ENCODE measurements around the gene GNAQ.
"Not testable (repeated sequence)": the region's sequence is repeated elsewhere in the genome, so short reads cannot be mapped to it uniquely, and the experiment has no call there.

The GNAQ gene

GRCh38 chr9:77876091-77876490, 155.5 kb downstream of the GNAQ start:
- H3K4me3 ChIP-seq (ENCODE audit: low read length), result no peak overlapping the region
- peaks cover 16% of the 10 kb centered on the region for H3K4me1 ChIP-seq (ENCODE audit: insufficient read depth, low read length)
- H3K27me3 ChIP-seq (ENCODE audit: insufficient read depth, low read length), result no peaks in the 10 kb centered on the region
- WGBS, result 55% methylated on average over 2 of the region's 2 CpGs
- no peak overlapping the region for H3K27ac ChIP-seq (ENCODE audit: low read depth, low read length)
- no peaks in the 10 kb centered on the region for H3K36me3 ChIP-seq (ENCODE audit: insufficient read depth, low read length)
- no peaks in the 10 kb centered on the region for H3K9me3 ChIP-seq (ENCODE audit: insufficient read depth, low read depth, low read length)
- H3K9ac ChIP-seq (ENCODE audit: low read depth, low read length), result no peak overlapping the region

DNA sequence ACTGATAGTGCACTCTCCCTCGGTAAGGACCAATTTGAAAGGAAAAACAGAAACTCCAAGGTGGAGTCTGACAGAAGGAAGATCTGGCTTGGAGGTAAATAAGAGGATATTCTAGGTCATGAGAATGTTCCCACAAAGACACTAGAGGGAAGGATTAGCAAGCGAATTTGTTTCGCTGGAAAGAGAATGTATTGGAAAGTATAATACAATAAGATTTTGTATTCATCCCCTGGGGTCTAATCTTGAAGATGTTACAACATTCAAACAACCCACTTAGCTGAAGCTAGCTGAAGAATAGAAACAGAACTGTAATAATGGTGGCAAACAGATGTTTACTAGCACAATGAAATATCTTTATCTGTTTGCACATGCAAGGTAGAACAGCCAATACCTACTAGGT, 158.7 kb downstream of the GNAQ start:
- no peak overlapping the region for H3K9ac ChIP-seq (ENCODE audit: low read depth, low read length)
- no peak overlapping the region for H3K4me3 ChIP-seq (ENCODE audit: low read length)
- H3K27me3 ChIP-seq (ENCODE audit: insufficient read depth, low read length), result no peaks in the 10 kb centered on the region
- H3K36me3 ChIP-seq (ENCODE audit: insufficient read depth, low read length), result no peaks in the 10 kb centered on the region
- WGBS, result 91% methylated on average over 3 of the region's 3 CpGs
- H3K27ac ChIP-seq (ENCODE audit: low read depth, low read length), result no peak overlapping the region
- peaks cover 16% of the 10 kb centered on the region for H3K4me1 ChIP-seq (ENCODE audit: insufficient read depth, low read length)
- H3K9me3 ChIP-seq (ENCODE audit: insufficient read depth, low read depth, low read length), result no peaks in the 10 kb centered on the region

- Histone ChIP-seq H3K9me3 (ENCODE audit: insufficient read depth, low read depth, low read length) (no peaks in the 10 kb centered on the region), H3K9ac (ENCODE audit: low read depth, low read length) (no peak overlapping the region), H3K4me3 (ENCODE audit: low read length) (no peak overlapping the region), H3K27me3 (ENCODE audit: insufficient read depth, low read length) (no peaks in the 10 kb centered on the region), H3K4me1 (ENCODE audit: insufficient read depth, low read length) (peaks cover 16% of the 10 kb centered on the region), H3K27ac (ENCODE audit: low read depth, low read length) (no peak overlapping the region), H3K36me3 (ENCODE audit: insufficient read depth, low read length) (no peaks in the 10 kb centered on the region)
These were observed 159.4 kb downstream of the GNAQ start for GRCh38 chr9:77872177-77872576.

DNA sequence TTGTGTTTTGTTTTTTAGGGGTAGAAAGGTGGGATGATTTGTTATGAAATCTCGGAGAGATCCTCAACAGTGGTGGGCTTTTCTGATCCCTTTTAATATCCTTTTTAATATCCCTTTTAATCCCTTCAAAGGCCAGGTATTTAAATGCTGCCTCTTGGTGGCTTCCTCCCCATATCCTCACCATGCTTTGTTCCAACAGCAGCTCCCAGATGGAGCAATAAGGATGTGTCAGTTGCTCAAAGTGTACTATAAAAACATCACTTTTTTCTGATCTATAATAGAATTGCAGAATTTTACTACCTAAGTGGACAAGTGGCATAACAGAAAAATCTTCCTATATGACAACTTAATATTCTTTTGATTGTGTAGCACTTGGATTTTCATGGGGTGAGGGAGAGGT, 160.1 kb downstream of the GNAQ start:
- 100% methylated on average over 1 of the region's 1 CpG for WGBS

DNA sequence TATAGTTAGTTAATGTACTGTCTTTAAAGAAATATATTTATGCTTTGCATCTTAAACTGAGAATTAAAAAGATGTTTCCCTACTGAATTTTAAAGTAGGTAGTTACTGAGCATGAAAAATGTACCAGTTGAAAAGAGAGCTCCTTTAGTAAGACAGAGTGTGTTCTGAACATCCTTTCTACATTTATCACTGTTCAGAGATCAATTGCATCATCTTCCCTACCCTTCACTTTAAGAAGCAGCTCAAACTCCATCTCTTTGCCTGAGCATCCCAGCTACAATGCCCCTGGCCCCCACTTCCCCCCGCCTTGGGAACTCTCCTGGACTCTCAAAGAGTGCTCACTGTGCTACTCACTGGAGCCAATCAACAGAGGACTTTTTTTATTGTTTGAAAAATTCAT, 164.7 kb downstream of the GNAQ start:
- no peak overlapping the region for H3K9ac ChIP-seq (ENCODE audit: low read depth, low read length)
- H3K4me3 ChIP-seq (ENCODE audit: low read length), result no peak overlapping the region
- no peaks in the 10 kb centered on the region for H3K27me3 ChIP-seq (ENCODE audit: insufficient read depth, low read length)
- 88% methylated on average over 1 of the region's 1 CpG for WGBS
- peaks cover 8% of the 10 kb centered on the region; the same call in 1 of the 2 replicates for H3K9me3 ChIP-seq (ENCODE audit: insufficient read depth, low read depth, low read length)
- no peak overlapping the region for H3K27ac ChIP-seq (ENCODE audit: low read depth, low read length)
- H3K36me3 ChIP-seq (ENCODE audit: insufficient read depth, low read length), result peaks cover 7% of the 10 kb centered on the region; the same call in 1 of the 2 replicates
- H3K4me1 ChIP-seq (ENCODE audit: insufficient read depth, low read length), result no peaks in the 10 kb centered on the region

More for the DNA sequence above, 160.1 kb downstream of the GNAQ start:
- Histone ChIP-seq H3K9me3 (ENCODE audit: insufficient read depth, low read depth, low read length) (no peaks in the 10 kb centered on the region), H3K9ac (ENCODE audit: low read depth, low read length) (no peak overlapping the region), H3K27ac (ENCODE audit: low read depth, low read length) (no peak overlapping the region), H3K4me1 (ENCODE audit: insufficient read depth, low read length) (peaks cover 16% of the 10 kb centered on the region), H3K36me3 (ENCODE audit: insufficient read depth, low read length) (no peaks in the 10 kb centered on the region), H3K27me3 (ENCODE audit: insufficient read depth, low read length) (no peaks in the 10 kb centered on the region), H3K4me3 (ENCODE audit: low read length) (no peak overlapping the region)

DNA sequence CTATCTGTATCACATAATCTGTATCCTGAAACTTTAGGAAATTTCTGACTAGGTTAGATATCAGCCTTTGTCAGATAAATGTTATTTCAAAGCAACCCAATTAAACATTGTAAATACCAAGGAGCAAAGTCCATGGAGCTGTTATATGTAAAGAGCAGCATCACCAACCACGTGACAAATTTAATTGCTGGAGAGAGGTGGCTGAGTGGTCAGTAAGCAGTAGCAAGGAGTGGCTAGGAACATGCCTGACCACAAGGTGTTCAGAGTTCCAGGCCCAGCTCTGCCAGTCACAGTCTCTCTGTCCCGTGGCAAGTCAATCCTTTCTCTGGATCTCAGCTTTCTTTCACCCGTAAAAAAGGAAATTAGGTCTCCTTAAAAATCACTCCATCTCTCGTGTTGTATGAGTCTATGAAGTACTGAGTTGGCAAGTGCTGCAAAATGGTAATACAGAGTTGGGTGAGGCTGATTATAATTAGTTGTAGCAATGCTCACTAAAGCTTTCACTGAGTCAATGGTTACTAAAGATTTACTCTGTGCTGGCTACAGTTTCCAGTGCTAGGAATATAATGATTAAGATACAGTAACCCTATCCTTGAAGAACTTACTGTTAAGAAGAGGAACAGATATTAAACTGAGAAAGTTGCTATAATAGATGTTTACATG, 166.1 kb downstream of the GNAQ start:
- no peaks in the 10 kb centered on the region for H3K27me3 ChIP-seq (ENCODE audit: insufficient read depth, low read length)
- H3K4me1 ChIP-seq (ENCODE audit: insufficient read depth, low read length), result no peaks in the 10 kb centered on the region
- peaks cover 8% of the 10 kb centered on the region; the same call in 1 of the 2 replicates for H3K9me3 ChIP-seq (ENCODE audit: insufficient read depth, low read depth, low read length)
- no peak overlapping the region for H3K27ac ChIP-seq (ENCODE audit: low read depth, low read length)
- WGBS, result 93% methylated on average over 4 of the region's 4 CpGs
- H3K36me3 ChIP-seq (ENCODE audit: insufficient read depth, low read length), result peaks cover 10% of the 10 kb centered on the region; the same call in 1 of the 2 replicates
- H3K9ac ChIP-seq (ENCODE audit: low read depth, low read length), result no peak overlapping the region
- no peak overlapping the region for H3K4me3 ChIP-seq (ENCODE audit: low read length)

GRCh38 chr9:77864211-77864889, 167.3 kb downstream of the GNAQ start:
- Histone ChIP-seq H3K9ac (ENCODE audit: low read depth, low read length) (no peak overlapping the region), H3K27ac (ENCODE audit: low read depth, low read length) (no peak overlapping the region), H3K4me3 (ENCODE audit: low read length) (no peak overlapping the region), H3K9me3 (ENCODE audit: insufficient read depth, low read depth, low read length) (peaks cover 8% of the 10 kb centered on the region; the same call in 1 of the 2 replicates), H3K36me3 (ENCODE audit: insufficient read depth, low read length) (peaks cover 12% of the 10 kb centered on the region; the same call in 1 of the 2 replicates), H3K27me3 (ENCODE audit: insufficient read depth, low read length) (no peaks in the 10 kb centered on the region), H3K4me1 (ENCODE audit: insufficient read depth, low read length) (no peaks in the 10 kb centered on the region)
- 97% methylated on average over 5 of the region's 5 CpGs for WGBS

- not testable (repeated sequence) for H3K27ac ChIP-seq (ENCODE audit: low read depth, low read length); H3K4me1 ChIP-seq (ENCODE audit: insufficient read depth, low read length); H3K4me3 ChIP-seq (ENCODE audit: low read length); H3K9ac ChIP-seq (ENCODE audit: low read depth, low read length); H3K9me3 ChIP-seq (ENCODE audit: insufficient read depth, low read depth, low read length); H3K27me3 ChIP-seq (ENCODE audit: insufficient read depth, low read length)
- 95% methylated on average over 5 of the region's 5 CpGs for WGBS
- H3K36me3 ChIP-seq (ENCODE audit: insufficient read depth, low read length), result peaks cover 12% of the 10 kb centered on the region; the same call in 1 of the 2 replicates
These were observed 168.0 kb downstream of the GNAQ start for GRCh38 chr9:77863638-77864037.

DNA sequence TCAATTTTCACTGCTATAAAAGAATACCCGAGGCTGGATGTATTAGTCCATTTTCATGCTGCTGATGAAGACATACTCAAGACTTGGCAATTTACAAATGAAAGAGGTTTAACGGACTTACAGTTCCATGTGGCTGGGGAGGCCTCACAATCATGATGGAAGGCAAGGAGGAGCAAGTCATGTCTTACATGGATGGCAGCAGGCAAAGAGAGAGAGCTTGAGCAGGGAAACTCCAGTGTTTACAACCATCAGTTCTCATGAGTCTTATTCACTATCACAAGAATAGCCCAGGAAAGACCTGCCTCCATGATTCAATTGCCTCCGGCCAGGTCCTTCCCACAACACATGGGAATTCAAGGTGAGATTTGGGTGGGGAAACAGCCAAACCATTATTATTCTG, 170.7 kb downstream of the GNAQ start:
- not testable (repeated sequence) for H3K27me3 ChIP-seq (ENCODE audit: insufficient read depth, low read length); H3K4me1 ChIP-seq (ENCODE audit: insufficient read depth, low read length); H3K9me3 ChIP-seq (ENCODE audit: insufficient read depth, low read depth, low read length); H3K27ac ChIP-seq (ENCODE audit: low read depth, low read length); H3K9ac ChIP-seq (ENCODE audit: low read depth, low read length); H3K4me3 ChIP-seq (ENCODE audit: low read length)
- 91% methylated on average over 3 of the region's 3 CpGs for WGBS
- peaks cover 12% of the 10 kb centered on the region; the same call in 1 of the 2 replicates for H3K36me3 ChIP-seq (ENCODE audit: insufficient read depth, low read length)

GRCh38 chr9:77857513-77858259, 173.9 kb downstream of the GNAQ start:
- Histone ChIP-seq H3K4me1 (ENCODE audit: insufficient read depth, low read length) (no peaks in the 10 kb centered on the region), H3K27ac (ENCODE audit: low read depth, low read length) (no peak overlapping the region), H3K4me3 (ENCODE audit: low read length) (no peak overlapping the region), H3K27me3 (ENCODE audit: insufficient read depth, low read length) (no peaks in the 10 kb centered on the region), H3K9ac (ENCODE audit: low read depth, low read length) (no peak overlapping the region), H3K9me3 (ENCODE audit: insufficient read depth, low read depth, low read length) (no peaks in the 10 kb centered on the region), H3K36me3 (ENCODE audit: insufficient read depth, low read length) (peaks cover 5% of the 10 kb centered on the region; the same call in 1 of the 2 replicates)
- 84% methylated on average over 2 of the region's 2 CpGs for WGBS

DNA sequence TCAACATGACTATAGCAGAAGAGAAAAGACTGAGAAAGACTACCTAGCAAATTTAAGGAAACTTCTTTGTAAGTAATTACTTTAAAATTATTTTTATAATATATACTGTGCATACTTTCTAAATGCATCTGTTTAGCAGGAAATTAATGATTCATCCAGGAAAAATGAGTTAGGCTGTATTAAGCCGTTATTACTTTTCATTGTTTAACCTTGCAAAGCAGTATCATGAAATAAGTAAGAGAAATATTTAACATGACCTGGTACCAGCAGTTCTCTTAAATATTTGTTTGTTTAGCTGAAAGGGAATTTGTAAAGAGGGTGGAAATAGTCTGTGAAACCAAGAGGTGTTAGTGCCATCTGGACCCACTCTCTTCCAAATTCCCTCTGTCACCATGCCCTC, 175.0 kb downstream of the GNAQ start:
- Histone ChIP-seq H3K9ac (ENCODE audit: low read depth, low read length) (no peak overlapping the region), H3K36me3 (ENCODE audit: insufficient read depth, low read length) (peaks cover 5% of the 10 kb centered on the region; the same call in 1 of the 2 replicates), H3K9me3 (ENCODE audit: insufficient read depth, low read depth, low read length) (no peaks in the 10 kb centered on the region), H3K4me1 (ENCODE audit: insufficient read depth, low read length) (no peaks in the 10 kb centered on the region), H3K27ac (ENCODE audit: low read depth, low read length) (no peak overlapping the region), H3K4me3 (ENCODE audit: low read length) (no peak overlapping the region), H3K27me3 (ENCODE audit: insufficient read depth, low read length) (no peaks in the 10 kb centered on the region)
- WGBS, result 100% methylated on average over 1 of the region's 1 CpG

All from HUES64 (cell line).